ENCODE measurements around the gene SLC1A1.

SLC1A1 gene

DNA sequence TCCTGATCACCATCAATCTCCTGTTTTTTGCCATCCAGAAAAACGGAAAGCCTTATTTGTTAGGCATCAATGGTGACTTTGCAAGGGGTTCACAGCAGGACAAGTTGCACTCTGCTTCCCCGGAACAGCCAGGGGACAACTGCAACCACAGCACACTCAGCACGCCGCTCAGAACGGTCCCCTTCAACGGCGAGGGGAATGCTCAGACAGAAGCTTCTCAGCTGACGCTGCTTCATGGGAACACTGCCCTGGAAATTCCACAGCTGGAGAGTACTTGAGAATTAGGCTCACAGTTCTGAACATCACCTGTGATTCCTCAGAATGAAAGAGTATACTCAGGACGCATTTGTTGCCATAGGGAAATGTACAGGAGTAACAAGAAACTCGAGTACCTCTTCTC is 131.7 kb downstream of the SLC1A1 start:
- DNase-seq: no peak

DNA sequence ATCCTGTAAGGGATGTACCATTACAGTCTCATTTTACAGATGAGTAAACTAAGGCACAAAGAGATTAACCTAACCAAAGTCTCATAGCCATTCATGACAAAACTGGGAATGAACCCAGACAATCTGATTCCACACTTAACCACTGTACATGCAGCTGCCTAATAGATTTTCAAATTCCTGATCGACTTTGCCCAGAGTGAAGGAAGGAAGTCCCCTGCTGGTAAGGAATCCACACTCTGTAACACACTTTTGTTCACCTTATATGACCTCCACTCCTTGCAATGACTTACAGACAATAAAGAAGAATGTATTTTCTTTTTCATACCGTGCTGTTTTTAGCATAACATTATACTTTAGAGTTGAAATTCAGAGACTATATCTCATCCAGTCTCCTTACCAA is 140.6 kb downstream of the SLC1A1 start:
- DNase-seq: no peak

All from NCI-H2029 (cell line).